Fibroblast of lung (primary cell): ENCODE results near the gene FBXL17.

ENCODE experiments used
- EZH2 ChIP-seq: IDR thresholded peaks from 2 replicates; pipeline ENCODE4 v1.5.1; 2012; ENCODE audit warnings: low read length, control low read depth, mild to moderate bottlenecking; ENCODE audit errors: missing control alignments
- TF ChIP-seq, protein P1 (sequence below), 2 donors: IDR thresholded peaks in 1 of 2; conservative IDR thresholded peaks in 1 of 2; 1 replicate in 1 of 2; 2 replicates in 1 of 2; pipeline ENCODE4 v1.5.1; 2011 to 2012; ENCODE audit warnings: low read length in 2 of 2, control low read depth in 1 of 2, inconsistent platforms in 1 of 2, low read depth in 1 of 2, mild to moderate bottlenecking in 1 of 2

DNA sequence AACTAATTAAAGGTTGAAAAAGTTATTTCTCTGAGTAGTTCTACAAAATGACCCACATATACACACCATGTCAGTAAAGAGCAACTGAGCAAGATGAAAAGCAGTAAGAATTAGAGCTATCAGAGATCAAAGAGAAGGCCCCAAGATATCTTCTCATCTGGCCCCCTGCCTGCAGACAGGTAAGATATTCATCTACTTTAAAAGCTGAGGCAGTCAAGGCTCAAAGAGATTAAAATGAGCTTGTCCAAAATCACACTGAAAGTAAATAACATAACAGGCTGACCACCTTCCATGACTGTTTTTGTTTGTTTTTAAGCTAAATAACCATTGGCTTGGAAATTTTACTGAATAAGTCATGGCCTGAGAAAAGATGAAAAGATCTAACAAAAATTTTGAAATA lies 266.2 kb downstream of the FBXL17 start:
- TF ChIP-seq, protein P1, sequence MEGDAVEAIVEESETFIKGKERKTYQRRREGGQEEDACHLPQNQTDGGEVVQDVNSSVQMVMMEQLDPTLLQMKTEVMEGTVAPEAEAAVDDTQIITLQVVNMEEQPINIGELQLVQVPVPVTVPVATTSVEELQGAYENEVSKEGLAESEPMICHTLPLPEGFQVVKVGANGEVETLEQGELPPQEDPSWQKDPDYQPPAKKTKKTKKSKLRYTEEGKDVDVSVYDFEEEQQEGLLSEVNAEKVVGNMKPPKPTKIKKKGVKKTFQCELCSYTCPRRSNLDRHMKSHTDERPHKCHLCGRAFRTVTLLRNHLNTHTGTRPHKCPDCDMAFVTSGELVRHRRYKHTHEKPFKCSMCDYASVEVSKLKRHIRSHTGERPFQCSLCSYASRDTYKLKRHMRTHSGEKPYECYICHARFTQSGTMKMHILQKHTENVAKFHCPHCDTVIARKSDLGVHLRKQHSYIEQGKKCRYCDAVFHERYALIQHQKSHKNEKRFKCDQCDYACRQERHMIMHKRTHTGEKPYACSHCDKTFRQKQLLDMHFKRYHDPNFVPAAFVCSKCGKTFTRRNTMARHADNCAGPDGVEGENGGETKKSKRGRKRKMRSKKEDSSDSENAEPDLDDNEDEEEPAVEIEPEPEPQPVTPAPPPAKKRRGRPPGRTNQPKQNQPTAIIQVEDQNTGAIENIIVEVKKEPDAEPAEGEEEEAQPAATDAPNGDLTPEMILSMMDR (conservative IDR thresholded peaks at IDR 0.05 in 1 of 2, IDR thresholded peaks at IDR 0.05 in 1 of 2; ENCODE audit: low read depth in 1 of 2, low read length in 2 of 2) = no peak
- no peak for TF ChIP-seq EZH2
